C4-2B (cell line): ENCODE results near the gene RPL11.

ENCODE experiments used
- ZFX ChIP-seq: fragments of 450-650 bp; IDR thresholded peaks from 2 replicates; pipeline ENCODE4 v1.6.1; 2017
- TF ChIP-seq, protein P1 (sequence below): fragments of 450-650 bp; conservative IDR thresholded peaks from 2 replicates; pipeline ENCODE4 v1.5.1; 2017; ENCODE audit warnings: mild to moderate bottlenecking

- TF ChIP-seq, protein P1, sequence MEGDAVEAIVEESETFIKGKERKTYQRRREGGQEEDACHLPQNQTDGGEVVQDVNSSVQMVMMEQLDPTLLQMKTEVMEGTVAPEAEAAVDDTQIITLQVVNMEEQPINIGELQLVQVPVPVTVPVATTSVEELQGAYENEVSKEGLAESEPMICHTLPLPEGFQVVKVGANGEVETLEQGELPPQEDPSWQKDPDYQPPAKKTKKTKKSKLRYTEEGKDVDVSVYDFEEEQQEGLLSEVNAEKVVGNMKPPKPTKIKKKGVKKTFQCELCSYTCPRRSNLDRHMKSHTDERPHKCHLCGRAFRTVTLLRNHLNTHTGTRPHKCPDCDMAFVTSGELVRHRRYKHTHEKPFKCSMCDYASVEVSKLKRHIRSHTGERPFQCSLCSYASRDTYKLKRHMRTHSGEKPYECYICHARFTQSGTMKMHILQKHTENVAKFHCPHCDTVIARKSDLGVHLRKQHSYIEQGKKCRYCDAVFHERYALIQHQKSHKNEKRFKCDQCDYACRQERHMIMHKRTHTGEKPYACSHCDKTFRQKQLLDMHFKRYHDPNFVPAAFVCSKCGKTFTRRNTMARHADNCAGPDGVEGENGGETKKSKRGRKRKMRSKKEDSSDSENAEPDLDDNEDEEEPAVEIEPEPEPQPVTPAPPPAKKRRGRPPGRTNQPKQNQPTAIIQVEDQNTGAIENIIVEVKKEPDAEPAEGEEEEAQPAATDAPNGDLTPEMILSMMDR = no peak
- TF ChIP-seq ZFX = no peak
Observed at GRCh38 chr1:23644555-23644866, 47.1 kb upstream of the RPL11 start.
